Measurements from ENCODE around the gene CPO.

The CPO gene

GRCh38 chr2:206955253-206955652 lies 15.9 kb downstream of the CPO start:
- no peak for DNase-seq (ENCODE audit: low read depth)
- no peak for TF ChIP-seq CTCF (conservative IDR thresholded peaks at IDR 0.05; ENCODE audit: low read length)
- no peak overlapping the region for H3K4me3 ChIP-seq (ENCODE audit: low read length)

DNA sequence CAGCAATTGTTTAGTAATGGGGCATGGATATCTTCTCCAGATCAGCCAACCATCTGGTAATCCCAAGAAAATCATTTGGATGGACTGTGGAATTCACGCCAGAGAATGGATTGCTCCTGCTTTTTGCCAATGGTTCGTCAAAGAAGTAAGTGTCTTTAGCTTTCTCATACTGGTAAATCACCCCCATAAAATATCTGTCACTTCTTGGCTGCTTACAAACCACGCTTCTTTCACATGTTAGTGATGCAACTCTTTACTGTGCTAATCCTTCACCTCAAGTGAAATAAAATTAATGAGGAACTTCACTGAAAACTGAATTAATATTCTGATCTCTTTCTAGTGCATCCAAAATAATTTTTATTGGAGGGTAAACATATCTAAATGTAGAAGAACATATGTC lies 18.9 kb downstream of the CPO start:
- no peak for TF ChIP-seq CTCF (conservative IDR thresholded peaks at IDR 0.05; ENCODE audit: low read length)
- H3K4me3 ChIP-seq (ENCODE audit: low read length), result no peak overlapping the region
- DNase-seq (ENCODE audit: low read depth), result peak; percentile 45

- no peak for TF ChIP-seq CTCF (conservative IDR thresholded peaks at IDR 0.05; ENCODE audit: low read length)
- DNase-seq (ENCODE audit: low read depth), result no peak
- H3K4me3 ChIP-seq (ENCODE audit: low read length), result no peak overlapping the region
Measured at GRCh38 chr2:206962966-206963365, 23.6 kb downstream of the CPO start.

DNA sequence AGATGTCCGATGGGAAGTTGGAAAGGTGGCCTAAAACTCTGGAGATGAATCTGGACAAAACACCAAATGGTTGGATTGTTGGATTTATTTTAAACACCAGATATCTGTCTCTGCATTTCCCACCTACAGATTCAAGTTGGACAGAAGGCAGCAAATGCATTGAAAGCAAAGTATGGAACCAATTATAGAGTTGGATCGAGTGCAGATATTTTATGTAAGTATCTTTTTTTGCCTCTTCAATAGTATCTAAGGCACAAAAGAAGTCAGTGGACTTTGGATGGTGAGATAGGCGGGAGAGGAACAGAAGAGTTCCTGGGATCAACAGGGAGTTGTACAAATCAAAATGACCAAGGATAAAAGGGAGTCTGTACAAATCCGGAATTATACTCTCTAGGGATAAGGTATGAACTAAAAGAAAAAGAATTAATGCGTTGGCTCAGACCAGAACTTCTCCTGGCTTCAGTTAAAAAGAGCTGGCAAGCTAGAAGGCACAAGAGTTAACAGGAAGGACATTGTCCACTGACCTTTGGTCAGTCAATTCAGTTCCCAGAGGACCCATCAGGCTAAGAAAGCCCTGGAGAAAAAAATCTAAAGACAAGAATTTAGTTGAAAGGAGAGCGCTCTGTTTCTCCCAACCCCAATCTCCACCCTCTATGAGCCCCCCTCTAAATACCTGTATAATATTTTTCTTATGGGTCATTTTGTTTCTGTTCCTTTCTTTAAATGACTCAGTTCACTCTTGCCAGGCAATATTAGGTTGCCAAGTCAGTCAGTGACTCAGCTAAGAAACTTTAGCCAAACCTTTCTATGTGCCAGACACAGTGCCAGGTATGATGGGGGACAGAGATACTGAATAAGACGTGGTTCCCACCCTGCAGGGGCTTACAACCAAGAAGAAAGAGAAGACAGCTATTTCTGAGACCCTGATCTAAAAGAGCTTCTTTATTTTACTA lies 29.1 kb downstream of the CPO start:
- DNase-seq (ENCODE audit: low read depth), result peak; percentile 26
- H3K4me3 ChIP-seq (ENCODE audit: low read length), result no peak overlapping the region
- no peak for TF ChIP-seq CTCF (conservative IDR thresholded peaks at IDR 0.05; ENCODE audit: low read length)

DNA sequence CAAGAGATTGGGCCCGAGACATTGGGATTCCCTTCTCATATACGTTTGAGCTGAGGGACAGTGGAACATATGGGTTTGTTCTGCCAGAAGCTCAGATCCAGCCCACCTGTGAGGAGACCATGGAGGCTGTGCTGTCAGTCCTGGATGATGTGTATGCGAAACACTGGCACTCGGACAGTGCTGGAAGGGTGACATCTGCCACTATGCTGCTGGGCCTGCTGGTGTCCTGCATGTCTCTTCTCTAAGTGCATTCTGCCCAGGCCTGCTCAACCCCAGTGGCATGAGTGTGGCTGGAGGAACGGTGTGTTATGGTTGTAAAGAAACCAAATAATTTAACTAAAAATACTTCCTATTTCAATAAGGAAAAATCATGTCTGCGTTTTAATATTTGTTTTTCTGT lies 29.9 kb downstream of the CPO start:
- H3K4me3 ChIP-seq (ENCODE audit: low read length), result no peak overlapping the region
- TF ChIP-seq CTCF (conservative IDR thresholded peaks at IDR 0.05; ENCODE audit: low read length), result no peak
- no peak for DNase-seq (ENCODE audit: low read depth)

DNA sequence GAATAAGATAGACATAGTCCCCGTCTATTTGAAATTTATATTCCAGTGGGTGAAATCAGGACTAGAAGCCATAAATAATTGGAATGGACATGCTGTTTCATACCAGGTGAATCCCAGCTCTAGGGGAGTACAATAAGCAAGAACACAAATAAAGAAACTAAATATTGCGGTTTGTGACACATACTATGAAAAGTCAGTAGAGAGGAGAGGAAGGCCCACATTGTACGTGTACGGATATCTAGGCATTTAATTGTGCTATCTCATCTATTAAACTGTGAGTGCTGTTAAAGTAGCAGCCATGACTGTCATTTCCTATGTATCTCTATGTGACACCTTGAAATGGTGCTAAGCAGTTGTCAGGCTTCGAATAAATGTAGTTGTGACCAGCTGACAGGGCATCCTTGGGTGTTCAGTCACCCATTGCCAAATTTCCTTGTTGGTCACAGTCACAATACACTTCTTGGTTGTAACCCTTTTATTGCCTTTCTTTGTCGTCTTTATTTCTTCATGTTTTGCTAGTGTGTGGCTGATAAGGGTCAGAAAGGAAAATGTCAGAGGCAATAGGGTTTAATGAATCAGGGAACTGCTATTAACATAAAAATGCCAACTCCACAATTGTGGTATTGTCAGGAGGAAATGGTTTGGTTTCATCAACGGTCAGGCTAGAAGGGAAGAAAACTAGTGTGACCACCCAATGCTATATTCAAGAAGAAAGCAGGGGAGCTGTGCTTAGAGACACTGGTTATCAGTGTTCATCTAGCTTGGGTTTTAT lies 31.5 kb downstream of the CPO start:
- DNase-seq (ENCODE audit: low read depth), result no peak
- H3K4me3 ChIP-seq (ENCODE audit: low read length), result no peak overlapping the region
- no peak for TF ChIP-seq CTCF (conservative IDR thresholded peaks at IDR 0.05; ENCODE audit: low read length)
